ENCODE data around the gene WDR46. TPM values are rescaled to one million over a fixed set of nuclear protein-coding genes. Genes with fewer than 3 reads are reported as not detected.
"Not testable (repeated sequence)": the region's sequence is repeated elsewhere in the genome, so short reads cannot be mapped to it uniquely, and the experiment has no call there.

Gene WDR46
- total and polyA plus RNA-seq, 2 donors, result 48.6 to 68.6 TPM

GRCh38 chr6:33294086-33294823 lies 5.2 kb upstream of the WDR46 start:
- no peak for DNase-seq (ENCODE audit: low read depth in 6 of 9, low spot score in 9 of 9)
- peaks cover 0 to 6% of the 10 kb centered on the region in 2 donors for H3K9me3 ChIP-seq (ENCODE audit: control insufficient read depth in 2 of 2, insufficient read depth in 1 of 2, low read length in 1 of 2)
- peaks cover 56% of the 10 kb centered on the region in 2 donors for H3K36me3 ChIP-seq (ENCODE audit: control insufficient read depth in 2 of 2, insufficient read depth in 2 of 2, low read length in 1 of 2)
- H3K4me3 ChIP-seq (ENCODE audit: low read length in 2 of 2), result no peak overlapping the region
- H3K4me1 ChIP-seq (ENCODE audit: control insufficient read depth in 2 of 2, insufficient read depth in 2 of 2, low read length in 2 of 2), result peaks cover 18 to 24% of the 10 kb centered on the region in 2 donors
- 98% methylated on average over 10 of the region's 10 CpGs for WGBS
- no peak overlapping the region for H3K27ac ChIP-seq (ENCODE audit: low read depth in 1 of 2, low read length in 1 of 2)
- no peaks in the 10 kb centered on the region for H3K27me3 ChIP-seq (ENCODE audit: control insufficient read depth in 2 of 2, insufficient read depth in 1 of 2, low read length in 1 of 2)

DNA sequence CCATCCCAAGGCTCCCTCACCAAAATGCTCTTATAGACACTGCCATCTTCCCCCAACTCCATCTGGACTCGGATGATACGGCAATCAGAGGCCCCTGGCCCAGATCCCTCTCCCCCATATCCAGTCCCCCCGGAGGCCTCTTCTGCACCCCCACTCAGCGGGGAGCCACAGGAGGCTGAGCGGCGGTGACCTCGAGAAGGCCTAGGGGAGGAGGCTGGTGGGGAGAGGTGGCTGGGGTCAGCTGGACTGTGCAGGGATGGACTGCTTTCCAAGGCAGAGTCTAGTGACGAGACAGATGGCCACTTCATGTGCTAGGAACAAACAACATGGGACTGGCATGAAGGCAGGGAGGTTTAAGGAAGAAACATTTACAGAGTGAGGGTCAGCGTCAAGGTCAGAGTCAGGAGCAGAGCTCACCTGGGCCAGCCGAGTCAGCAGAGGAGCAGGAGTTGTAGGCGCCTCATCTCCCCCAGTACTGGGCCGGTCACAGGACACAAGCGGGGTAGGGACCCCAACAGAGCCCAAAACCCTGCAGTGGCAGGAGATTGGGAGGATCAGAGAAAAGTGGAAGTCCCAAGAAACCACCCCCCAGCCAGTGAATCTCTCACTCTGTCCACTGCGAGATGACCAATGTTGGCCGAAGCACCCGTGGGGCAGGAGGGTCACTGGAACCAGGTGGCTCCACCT lies 4.1 kb upstream of the WDR46 start:
- Histone ChIP-seq H3K27me3 (ENCODE audit: control insufficient read depth in 2 of 2, insufficient read depth in 1 of 2, low read length in 1 of 2) (no peaks in the 10 kb centered on the region), H3K4me1 (ENCODE audit: control insufficient read depth in 2 of 2, insufficient read depth in 2 of 2, low read length in 2 of 2) (peaks cover 18 to 27% of the 10 kb centered on the region in 2 donors), H3K27ac (ENCODE audit: low read depth in 1 of 2, low read length in 1 of 2) (no peak overlapping the region), H3K9me3 (ENCODE audit: control insufficient read depth in 2 of 2, insufficient read depth in 1 of 2, low read length in 1 of 2) (peaks cover 0 to 6% of the 10 kb centered on the region in 2 donors), H3K36me3 (ENCODE audit: control insufficient read depth in 2 of 2, insufficient read depth in 2 of 2, low read length in 1 of 2) (peaks cover 56% of the 10 kb centered on the region in 2 donors), H3K4me3 (ENCODE audit: low read length in 2 of 2) (no peak overlapping the region)
- WGBS, result 98% methylated on average over 16 of the region's 16 CpGs
- DNase-seq (ENCODE audit: low read depth in 6 of 9, low spot score in 9 of 9), result no peak

GRCh38 chr6:33290459-33290858 lies 1.4 kb upstream of the WDR46 start:
- WGBS, result 91% methylated on average over 7 of the region's 7 CpGs
- Histone ChIP-seq H3K4me3 (ENCODE audit: low read length in 2 of 2) (peak overlapping the region in 1 of 2 donors; percentile 88), H3K36me3 (ENCODE audit: control insufficient read depth in 2 of 2, insufficient read depth in 2 of 2, low read length in 1 of 2) (peaks cover 43 to 60% of the 10 kb centered on the region in 2 donors), H3K27me3 (ENCODE audit: control insufficient read depth in 2 of 2, insufficient read depth in 1 of 2, low read length in 1 of 2) (no peaks in the 10 kb centered on the region), H3K9me3 (ENCODE audit: control insufficient read depth in 2 of 2, insufficient read depth in 1 of 2, low read length in 1 of 2) (peaks cover 0 to 3% of the 10 kb centered on the region in 2 donors), H3K27ac (ENCODE audit: low read depth in 1 of 2, low read length in 1 of 2) (no peak overlapping the region), H3K4me1 (ENCODE audit: control insufficient read depth in 2 of 2, insufficient read depth in 2 of 2, low read length in 2 of 2) (peaks cover 7 to 20% of the 10 kb centered on the region in 2 donors)
- no peak for DNase-seq (ENCODE audit: low read depth in 6 of 9, low spot score in 9 of 9)

DNA sequence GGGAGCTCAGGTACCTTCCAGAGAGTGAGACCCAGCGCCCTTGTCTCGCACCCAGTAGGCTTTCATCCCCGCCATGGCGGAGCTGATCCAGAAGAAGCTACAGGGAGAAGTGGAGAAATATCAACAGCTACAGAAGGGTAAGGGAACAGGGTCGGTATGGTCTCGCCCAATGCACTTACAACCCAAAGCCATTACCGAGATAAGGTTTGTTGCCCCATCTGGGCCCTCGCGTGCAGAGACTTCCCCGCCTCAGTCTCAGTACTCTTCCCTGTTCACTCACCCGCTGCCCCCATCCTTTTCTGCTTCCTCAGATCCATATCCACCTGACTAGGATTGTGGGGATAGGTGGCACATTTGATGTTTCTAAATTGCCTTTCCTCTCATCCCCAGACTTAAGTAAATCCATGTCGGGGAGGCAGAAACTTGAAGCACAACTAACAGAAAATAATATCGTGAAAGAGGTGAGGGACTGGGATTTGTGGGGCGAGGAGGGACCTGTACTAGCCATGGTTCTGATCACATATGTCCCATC lies 811 bp upstream of the WDR46 start:
- Histone ChIP-seq H3K9me3 (ENCODE audit: control insufficient read depth in 2 of 2, insufficient read depth in 1 of 2, low read length in 1 of 2) (peaks cover 0 to 3% of the 10 kb centered on the region in 2 donors), H3K4me3 (ENCODE audit: low read length in 2 of 2) (peak overlapping the region; percentile 59 to 88), H3K36me3 (ENCODE audit: control insufficient read depth in 2 of 2, insufficient read depth in 2 of 2, low read length in 1 of 2) (peaks cover 38 to 60% of the 10 kb centered on the region in 2 donors), H3K27ac (ENCODE audit: low read depth in 1 of 2, low read length in 1 of 2) (peak overlapping the region; percentile 6 to 46), H3K4me1 (ENCODE audit: control insufficient read depth in 2 of 2, insufficient read depth in 2 of 2, low read length in 2 of 2) (peaks cover 7 to 20% of the 10 kb centered on the region in 2 donors), H3K27me3 (ENCODE audit: control insufficient read depth in 2 of 2, insufficient read depth in 1 of 2, low read length in 1 of 2) (no peaks in the 10 kb centered on the region)
- DNase-seq (ENCODE audit: low read depth in 6 of 9, low spot score in 9 of 9), result no peak
- 8% methylated on average over 14 of the region's 14 CpGs for WGBS

GRCh38 chr6:33288141-33288920 lies 708 bp downstream of the WDR46 start:
- H3K4me1 ChIP-seq (ENCODE audit: control insufficient read depth in 2 of 2, insufficient read depth in 2 of 2, low read length in 2 of 2), result peaks cover 7 to 20% of the 10 kb centered on the region in 2 donors
- no peak for DNase-seq (ENCODE audit: low read depth in 6 of 9, low spot score in 9 of 9)
- WGBS, result 11% methylated on average over 21 of the region's 21 CpGs
- peaks cover 24 to 52% of the 10 kb centered on the region in 2 donors for H3K36me3 ChIP-seq (ENCODE audit: control insufficient read depth in 2 of 2, insufficient read depth in 2 of 2, low read length in 1 of 2)
- peaks cover 0 to 3% of the 10 kb centered on the region in 2 donors for H3K9me3 ChIP-seq (ENCODE audit: control insufficient read depth in 2 of 2, insufficient read depth in 1 of 2, low read length in 1 of 2)
- peak overlapping the region; percentile 46 to 58 for H3K27ac ChIP-seq (ENCODE audit: low read depth in 1 of 2, low read length in 1 of 2)
- H3K27me3 ChIP-seq (ENCODE audit: control insufficient read depth in 2 of 2, insufficient read depth in 1 of 2, low read length in 1 of 2), result no peaks in the 10 kb centered on the region
- peak overlapping the region; percentile 59 to 88 for H3K4me3 ChIP-seq (ENCODE audit: low read length in 2 of 2)

GRCh38 chr6:33286946-33287914 lies 1.8 kb downstream of the WDR46 start:
- DNase-seq (ENCODE audit: low read depth in 6 of 9, low spot score in 9 of 9), result no peak
- peaks cover 0 to 3% of the 10 kb centered on the region in 2 donors for H3K9me3 ChIP-seq (ENCODE audit: control insufficient read depth in 2 of 2, insufficient read depth in 1 of 2, low read length in 1 of 2)
- H3K4me3 ChIP-seq (ENCODE audit: low read length in 2 of 2), result no peak overlapping the region
- 98% methylated on average over 22 of the region's 22 CpGs for WGBS
- peaks cover 7 to 20% of the 10 kb centered on the region in 2 donors for H3K4me1 ChIP-seq (ENCODE audit: control insufficient read depth in 2 of 2, insufficient read depth in 2 of 2, low read length in 2 of 2)
- H3K36me3 ChIP-seq (ENCODE audit: control insufficient read depth in 2 of 2, insufficient read depth in 2 of 2, low read length in 1 of 2), result peaks cover 16 to 48% of the 10 kb centered on the region in 2 donors
- no peaks in the 10 kb centered on the region for H3K27me3 ChIP-seq (ENCODE audit: control insufficient read depth in 2 of 2, insufficient read depth in 1 of 2, low read length in 1 of 2)
- no peak overlapping the region for H3K27ac ChIP-seq (ENCODE audit: low read depth in 1 of 2, low read length in 1 of 2)

GRCh38 chr6:33285214-33285613 lies 3.8 kb downstream of the WDR46 start:
- peaks cover 22 to 46% of the 10 kb centered on the region in 2 donors for H3K36me3 ChIP-seq (ENCODE audit: control insufficient read depth in 2 of 2, insufficient read depth in 2 of 2, low read length in 1 of 2)
- H3K27me3 ChIP-seq (ENCODE audit: control insufficient read depth in 2 of 2, insufficient read depth in 1 of 2, low read length in 1 of 2); H3K9me3 ChIP-seq (ENCODE audit: control insufficient read depth in 2 of 2, insufficient read depth in 1 of 2, low read length in 1 of 2); DNase-seq (ENCODE audit: low read depth in 6 of 9, low spot score in 9 of 9); H3K27ac ChIP-seq (ENCODE audit: low read depth in 1 of 2, low read length in 1 of 2); H3K4me3 ChIP-seq (ENCODE audit: low read length in 2 of 2): not testable (repeated sequence)
- peaks cover 4 to 18% of the 10 kb centered on the region in 2 donors for H3K4me1 ChIP-seq (ENCODE audit: control insufficient read depth in 2 of 2, insufficient read depth in 2 of 2, low read length in 2 of 2)
- 97% methylated on average over 4 of the region's 4 CpGs for WGBS

- no peaks in the 10 kb centered on the region for H3K9me3 ChIP-seq (ENCODE audit: control insufficient read depth in 2 of 2, insufficient read depth in 1 of 2, low read length in 1 of 2)
- H3K27me3 ChIP-seq (ENCODE audit: control insufficient read depth in 2 of 2, insufficient read depth in 1 of 2, low read length in 1 of 2), result no peaks in the 10 kb centered on the region
- WGBS, result 98% methylated on average over 6 of the region's 6 CpGs
- H3K4me3 ChIP-seq (ENCODE audit: low read length in 2 of 2), result no peak overlapping the region
- H3K27ac ChIP-seq (ENCODE audit: low read depth in 1 of 2, low read length in 1 of 2), result peak overlapping the region in 1 of 2 donors; percentile 43
- DNase-seq (ENCODE audit: low read depth in 6 of 9, low spot score in 9 of 9), result no peak
- peaks cover 42 to 68% of the 10 kb centered on the region in 2 donors for H3K36me3 ChIP-seq (ENCODE audit: control insufficient read depth in 2 of 2, insufficient read depth in 2 of 2, low read length in 1 of 2)
- H3K4me1 ChIP-seq (ENCODE audit: control insufficient read depth in 2 of 2, insufficient read depth in 2 of 2, low read length in 2 of 2), result peaks cover 14 to 30% of the 10 kb centered on the region in 2 donors
Observed at GRCh38 chr6:33280539-33280938, 8.5 kb downstream of the WDR46 start.

Data from thymus (tissue), 11 donors.